Fibroblast of lung (primary cell): ENCODE results near the gene ANKRD26. TPM values are rescaled to one million over a fixed set of nuclear protein-coding genes. Genes with fewer than 3 reads are reported as not detected.
"Not testable (repeated sequence)": the region's sequence is repeated elsewhere in the genome, so short reads cannot be mapped to it uniquely, and the experiment has no call there.

Experiments
- DNase-seq, 2 donors: peaks; one replicate each; pipeline versions ENCODE4 v3.0.0 to v3.0.0-alpha.2; 2010; ENCODE audit warnings: low read depth in 2 of 2
- H2AFZ ChIP-seq: 2 replicates; pipeline ENCODE4 v1.5.1; 2012; ENCODE audit warnings: low read length, control low read depth, inconsistent platforms
- H3K27ac ChIP-seq: 2 replicates; pipeline ENCODE4 v1.5.1; 2011; ENCODE audit warnings: low read length, control low read depth; ENCODE audit not compliant: insufficient read depth
- H3K27me3 ChIP-seq: 2 replicates; pipeline ENCODE4 v1.5.1; 2011; ENCODE audit warnings: mild to moderate bottlenecking, low read length; ENCODE audit not compliant: control insufficient read depth, insufficient read depth
- H3K36me3 ChIP-seq: 2 replicates; pipeline ENCODE4 v1.5.1; 2011; ENCODE audit warnings: low read length; ENCODE audit not compliant: control insufficient read depth, insufficient read depth
- H3K4me1 ChIP-seq: 2 replicates; pipeline ENCODE4 v1.5.1; 2011; ENCODE audit warnings: low read length; ENCODE audit not compliant: control insufficient read depth, insufficient read depth; ENCODE audit errors: extremely low read depth
- H3K4me2 ChIP-seq: 2 replicates; pipeline ENCODE4 v1.5.1; 2011; ENCODE audit warnings: low read length, control low read depth; ENCODE audit not compliant: insufficient read depth; ENCODE audit errors: extremely low read depth
- H3K4me3 ChIP-seq, 4 experiments: fragments of 200-600 bp in 1 of 4; sonication (generic) in 1 of 4; replicated peaks in 1 of 4; 2 replicates each; pipeline ENCODE4 v1.5.1; 2011 to 2016; ENCODE audit warnings: low read length in 4 of 4, low read depth in 3 of 4, mild to moderate bottlenecking in 3 of 4, control low read depth in 2 of 4, inconsistent platforms in 1 of 4, mixed read lengths in 1 of 4; ENCODE audit not compliant: insufficient read depth in 1 of 4; ENCODE audit errors: control extremely low read depth in 1 of 4
- H3K79me2 ChIP-seq: 2 replicates; pipeline ENCODE4 v1.5.1; 2012; ENCODE audit warnings: mild to moderate bottlenecking, low read length, inconsistent platforms; ENCODE audit not compliant: control insufficient read depth, insufficient read depth
- H3K9ac ChIP-seq: 2 replicates; pipeline ENCODE4 v1.5.1; 2011; ENCODE audit warnings: mild to moderate bottlenecking, low read length, control low read depth; ENCODE audit not compliant: insufficient read depth
- H3K9me3 ChIP-seq: 2 replicates; pipeline ENCODE4 v1.5.1; 2012; ENCODE audit warnings: low read depth, low read length; ENCODE audit not compliant: control insufficient read depth, insufficient read depth
- H4K20me1 ChIP-seq: 2 replicates; pipeline ENCODE4 v1.5.1; 2011; ENCODE audit warnings: low read length; ENCODE audit not compliant: control insufficient read depth, insufficient read depth; ENCODE audit errors: extremely low read depth
- CTCF ChIP-seq, 2 donors: IDR thresholded peaks in 1 of 2; conservative IDR thresholded peaks in 1 of 2; 1 replicate in 1 of 2; 2 replicates in 1 of 2; pipeline ENCODE4 v1.5.1; 2011 to 2012; ENCODE audit warnings: low read length in 2 of 2, control low read depth in 1 of 2, inconsistent platforms in 1 of 2, low read depth in 1 of 2, mild to moderate bottlenecking in 1 of 2
- EZH2 ChIP-seq: IDR thresholded peaks from 2 replicates; pipeline ENCODE4 v1.5.1; 2012; ENCODE audit warnings: low read length, control low read depth, mild to moderate bottlenecking; ENCODE audit errors: missing control alignments
- polyA plus RNA-seq, 2 donors: library from polyadenylated mRNA; depleted of rRNA in 1 of 2; stranded (reverse) in 1 of 2; unstranded in 1 of 2; fragments of >200 nt; gene quantifications; 2 replicates each; pipeline ENCODE4 v1.2.1, GENCODE V29; 2011 to 2012; ENCODE audit warnings: missing spikeins in 1 of 2
- total RNA-seq: library from RNA; depleted of rRNA; stranded (reverse); fragments of >200 nt; gene quantifications from 2 replicates; pipeline ENCODE4 v1.2.1, GENCODE V29; 2014

ANKRD26 gene
- total and polyA plus RNA-seq, 2 donors (not counting 1 experiment from before 2014, with no cell fraction given), result 1.9 to 11.7 TPM

- H3K27ac ChIP-seq, result no peak overlapping the region
- no peaks in the 10 kb centered on the region for H4K20me1 ChIP-seq
- H3K9me3 ChIP-seq, result no peaks in the 10 kb centered on the region
- TF ChIP-seq CTCF (conservative IDR thresholded peaks at IDR 0.05 in 1 of 2, IDR thresholded peaks at IDR 0.05 in 1 of 2; ENCODE audit: low read depth in 1 of 2, low read length in 2 of 2) (no peak), EZH2 (no peak)
- H3K4me1 ChIP-seq, result no peaks in the 10 kb centered on the region
- H3K4me3 ChIP-seq, result no peak overlapping the region
- H3K27me3 ChIP-seq, result no peaks in the 10 kb centered on the region
- no peak for DNase-seq
- H3K36me3 ChIP-seq, result peaks cover 2% of the 10 kb centered on the region
- H3K9ac ChIP-seq, result no peak overlapping the region
- no peaks in the 10 kb centered on the region for H3K79me2 ChIP-seq
- no peak overlapping the region for H3K4me2 ChIP-seq
- no peak overlapping the region for H2AFZ ChIP-seq
These were observed 31.9 kb downstream of the ANKRD26 start for GRCh38 chr10:27068217-27068891.

GRCh38 chr10:27065084-27065483 is 35.2 kb downstream of the ANKRD26 start:
- H3K4me2 ChIP-seq, result no peak overlapping the region
- no peak overlapping the region for H2AFZ ChIP-seq
- H3K27me3 ChIP-seq, result no peaks in the 10 kb centered on the region
- no peak for DNase-seq
- H3K79me2 ChIP-seq, result no peaks in the 10 kb centered on the region
- no peak overlapping the region for H3K27ac ChIP-seq
- no peak overlapping the region for H3K9ac ChIP-seq
- TF ChIP-seq EZH2 (no peak), CTCF (conservative IDR thresholded peaks at IDR 0.05 in 1 of 2, IDR thresholded peaks at IDR 0.05 in 1 of 2; ENCODE audit: low read depth in 1 of 2, low read length in 2 of 2) (no peak)
- no peaks in the 10 kb centered on the region for H4K20me1 ChIP-seq
- H3K4me1 ChIP-seq, result no peaks in the 10 kb centered on the region
- H3K9me3 ChIP-seq, result no peaks in the 10 kb centered on the region
- H3K36me3 ChIP-seq, result no peaks in the 10 kb centered on the region
- no peak overlapping the region for H3K4me3 ChIP-seq

GRCh38 chr10:27052656-27053055 is 47.6 kb downstream of the ANKRD26 start:
- no peak overlapping the region for H3K9ac ChIP-seq
- no peak overlapping the region for H3K4me3 ChIP-seq
- H3K4me1 ChIP-seq, result no peaks in the 10 kb centered on the region
- H3K9me3 ChIP-seq, result no peaks in the 10 kb centered on the region
- no peaks in the 10 kb centered on the region for H3K27me3 ChIP-seq
- TF ChIP-seq CTCF (conservative IDR thresholded peaks at IDR 0.05 in 1 of 2, IDR thresholded peaks at IDR 0.05 in 1 of 2; ENCODE audit: low read depth in 1 of 2, low read length in 2 of 2), result no peak
- no peak for TF ChIP-seq EZH2
- H3K79me2 ChIP-seq, result no peaks in the 10 kb centered on the region
- DNase-seq, result no peak
- no peak overlapping the region for H2AFZ ChIP-seq
- no peaks in the 10 kb centered on the region for H3K36me3 ChIP-seq
- H3K4me2 ChIP-seq, result no peak overlapping the region
- no peak overlapping the region for H3K27ac ChIP-seq
- H4K20me1 ChIP-seq, result no peaks in the 10 kb centered on the region

- H3K9ac ChIP-seq, H3K4me1 ChIP-seq, H3K27ac ChIP-seq, DNase-seq, H2AFZ ChIP-seq, H3K36me3 ChIP-seq, H4K20me1 ChIP-seq, H3K9me3 ChIP-seq, H3K4me2 ChIP-seq, H3K79me2 ChIP-seq, H3K4me3 ChIP-seq, H3K27me3 ChIP-seq: not testable (repeated sequence)
These were observed 55.0 kb downstream of the ANKRD26 start for GRCh38 chr10:27045247-27045646.
